Stimulated activated CD8-positive, alpha-beta memory T cell treated with anti-CD3 and anti-CD28 coated beads, Interleukin-7, amount 100 ng/mL, for 48 hours (primary cell): ENCODE data around the gene CXCL14.
"Not testable (repeated sequence)": the region's sequence is repeated elsewhere in the genome, so short reads cannot be mapped to it uniquely, and the experiment has no call there.

ENCODE experiments used
- DNase-seq, 2 donors: peaks; one replicate each; pipeline ENCODE4 v3.0.0-alpha.2; 2020; ENCODE audit warnings: low read depth in 1 of 2; ENCODE audit errors: extremely low read depth in 1 of 2

The CXCL14 gene

DNA sequence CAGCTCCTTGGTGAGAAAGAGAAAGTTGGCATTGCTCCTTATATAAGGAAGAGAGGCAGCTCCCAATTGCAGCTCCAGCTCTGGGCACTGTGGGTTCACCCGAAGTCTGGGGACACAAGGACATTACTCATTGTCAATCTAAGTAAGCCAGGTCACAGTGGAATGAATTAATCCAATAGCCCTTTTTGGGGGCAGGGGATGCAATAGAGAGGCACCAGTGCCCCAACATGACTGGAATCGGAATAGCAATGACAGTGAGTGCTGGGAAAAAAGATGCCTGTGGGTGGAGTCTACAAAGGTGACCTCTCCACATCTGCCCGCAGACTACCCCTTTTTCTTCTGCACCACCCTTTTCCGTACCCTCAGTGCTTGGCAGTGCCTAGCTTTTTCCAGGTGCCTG lies 31.9 kb downstream of the CXCL14 start:
- no peak for DNase-seq

DNA sequence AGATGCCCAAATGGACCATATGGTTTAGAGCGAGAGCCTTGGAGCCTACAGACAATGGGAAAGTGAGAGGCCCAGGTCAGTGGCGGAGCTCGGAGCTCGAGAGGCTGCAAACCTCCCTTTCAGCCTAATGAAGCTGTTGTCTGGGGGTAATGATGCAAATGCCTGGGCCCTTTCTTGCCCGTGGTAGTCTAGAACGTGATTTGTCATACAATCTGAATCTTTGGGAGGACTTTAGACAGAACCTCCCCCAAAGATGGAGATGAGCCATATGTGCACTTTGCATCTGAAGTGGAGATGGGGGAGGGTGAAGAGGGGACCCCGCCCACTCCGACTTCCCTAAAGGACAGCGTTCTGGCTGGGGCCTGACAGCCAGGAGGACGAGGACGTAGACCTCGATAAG lies 32.7 kb downstream of the CXCL14 start:
- DNase-seq = no peak

DNA sequence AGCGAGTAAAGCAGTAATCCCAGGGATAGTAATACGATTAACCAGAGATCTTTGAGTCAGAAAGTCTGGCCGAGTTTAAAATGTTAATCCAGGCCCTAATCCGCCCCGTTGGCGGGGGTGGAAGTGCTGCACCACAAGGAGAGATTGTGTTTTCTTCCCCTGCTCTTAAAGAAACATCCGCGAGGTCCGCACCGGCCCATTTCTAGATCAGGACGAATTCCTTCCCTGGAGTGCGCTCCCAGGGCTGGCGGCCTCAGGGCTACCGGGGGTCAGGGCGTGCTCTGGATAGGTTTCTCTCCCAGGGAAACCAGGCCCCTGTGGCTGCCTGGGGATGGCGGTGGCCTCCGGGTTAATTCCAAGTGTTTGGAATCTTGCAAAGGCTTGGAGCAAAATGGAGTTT lies 33.7 kb downstream of the CXCL14 start:
- no peak for DNase-seq

DNA sequence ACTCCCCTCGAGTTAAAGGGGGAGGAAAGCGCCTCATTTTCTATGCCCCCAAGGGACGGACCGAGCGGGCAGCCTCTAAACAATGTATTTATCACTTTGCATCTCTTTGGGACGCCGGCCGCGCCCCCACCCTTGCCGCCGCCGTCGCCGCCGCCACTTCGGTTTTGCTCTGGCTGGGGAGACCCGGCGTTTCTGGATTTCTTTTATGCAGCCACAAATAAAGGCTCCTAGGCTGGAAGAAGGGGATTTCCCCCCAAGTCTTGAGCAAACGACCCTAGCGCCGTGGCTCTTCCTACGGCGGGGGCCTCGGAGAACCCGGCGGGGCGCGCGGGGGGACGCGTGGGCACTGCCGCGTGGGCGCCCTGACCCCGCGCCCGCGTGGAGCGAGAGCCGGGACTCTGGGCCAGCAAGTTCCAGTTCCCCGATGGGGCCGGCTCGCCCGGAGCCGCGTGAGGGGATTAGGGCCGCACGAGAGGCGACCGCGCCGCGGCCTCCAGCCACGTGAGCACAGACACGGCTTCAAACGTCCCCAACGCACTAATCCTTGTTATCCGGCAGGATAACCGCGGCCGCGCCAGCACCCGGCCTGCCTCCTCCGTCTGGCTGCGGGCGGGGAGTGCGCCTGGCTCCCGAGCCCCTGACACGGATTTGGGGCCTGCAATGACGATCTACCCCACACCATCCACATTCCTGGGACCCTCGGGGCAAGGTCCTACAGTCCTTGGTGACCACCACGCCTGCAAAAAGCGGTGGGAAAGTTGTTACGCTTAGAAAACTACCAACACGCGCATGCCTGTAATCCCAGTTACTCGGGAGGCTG lies 35.1 kb downstream of the CXCL14 start:
- DNase-seq = no peak

DNA sequence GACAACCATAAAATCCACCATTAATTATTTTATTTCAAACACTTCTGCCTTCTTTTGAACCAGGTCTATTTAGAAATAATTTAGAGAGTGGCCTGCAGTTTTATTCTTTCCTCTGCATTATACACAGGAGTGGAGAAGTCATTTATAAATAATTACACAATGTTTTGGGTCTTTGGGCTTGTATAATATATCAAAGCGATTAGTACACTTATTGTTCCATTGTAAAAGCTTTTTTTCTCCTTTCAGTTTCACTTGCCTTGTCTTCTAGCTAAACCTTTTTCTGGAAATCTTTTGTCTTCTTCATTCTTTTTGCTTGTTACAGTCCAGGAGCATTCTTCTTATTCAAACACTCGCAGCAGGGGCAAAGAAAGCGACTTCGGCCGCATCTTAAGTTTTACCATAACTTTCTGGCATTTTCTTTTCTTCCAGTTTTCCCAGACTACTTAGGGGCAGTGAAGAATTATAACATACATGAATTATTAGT lies 35.7 kb downstream of the CXCL14 start:
- DNase-seq = no peak

DNA sequence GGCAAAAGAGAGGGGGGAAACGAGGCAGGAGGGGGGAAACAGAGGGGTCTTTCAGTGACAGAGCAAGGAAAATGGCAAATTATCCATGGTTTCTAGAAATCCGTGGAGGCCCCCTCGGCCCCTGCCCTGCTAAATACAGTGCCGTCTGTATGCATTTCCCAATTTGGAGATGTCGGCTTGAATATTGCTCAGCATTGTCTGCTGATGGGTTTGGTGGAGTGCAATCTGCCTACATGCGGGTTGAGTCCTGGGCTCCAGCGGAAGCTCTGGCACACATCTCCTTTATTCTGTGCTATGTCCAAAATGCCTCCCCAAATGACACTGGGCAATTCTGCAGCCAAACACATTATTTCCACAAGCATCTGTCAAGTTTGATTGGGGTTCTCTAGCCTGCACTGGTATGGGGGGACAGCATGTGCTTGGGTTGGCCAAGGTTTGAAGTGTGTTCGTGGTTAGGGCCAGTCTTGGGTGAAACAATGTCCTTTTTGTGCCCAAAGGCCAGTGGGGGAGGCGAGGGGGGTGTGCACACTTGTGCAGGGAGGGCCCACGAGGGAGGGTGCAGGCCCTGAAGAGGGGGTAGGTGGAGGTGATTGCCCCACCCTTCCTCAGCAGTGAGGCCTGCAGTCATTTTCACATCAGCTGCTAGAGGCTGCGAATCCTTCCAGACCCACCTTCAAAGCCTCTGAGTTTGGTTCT lies 36.8 kb downstream of the CXCL14 start:
- DNase-seq = no peak

DNA sequence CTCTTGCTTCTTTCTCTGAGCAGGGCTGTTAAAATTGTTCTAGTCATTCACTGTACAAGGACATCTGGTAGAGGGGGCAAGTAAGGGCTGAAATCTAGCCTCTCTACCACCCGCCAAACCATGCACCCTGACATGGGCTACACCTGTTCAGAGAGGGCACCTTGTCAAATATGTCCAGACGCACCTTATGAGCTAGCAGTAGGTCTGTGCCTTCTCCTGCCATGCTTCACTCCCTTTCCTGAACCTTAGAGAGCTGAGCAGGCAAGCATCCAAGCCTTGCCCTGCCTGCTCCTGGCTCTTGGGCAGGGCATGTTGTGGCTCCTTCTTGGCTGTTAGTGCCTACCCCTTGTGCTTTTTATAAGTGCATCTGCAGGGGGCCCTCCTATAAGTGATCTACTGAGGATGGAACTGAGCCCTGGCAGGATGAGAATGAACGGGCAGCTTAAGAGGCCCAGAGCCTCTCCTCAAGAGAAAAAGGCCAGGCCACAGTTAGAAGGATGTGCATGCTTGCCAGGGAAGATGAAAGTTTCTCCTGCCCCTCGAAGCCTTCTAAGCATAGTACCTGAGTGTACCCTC lies 39.3 kb downstream of the CXCL14 start:
- no peak for DNase-seq

DNA sequence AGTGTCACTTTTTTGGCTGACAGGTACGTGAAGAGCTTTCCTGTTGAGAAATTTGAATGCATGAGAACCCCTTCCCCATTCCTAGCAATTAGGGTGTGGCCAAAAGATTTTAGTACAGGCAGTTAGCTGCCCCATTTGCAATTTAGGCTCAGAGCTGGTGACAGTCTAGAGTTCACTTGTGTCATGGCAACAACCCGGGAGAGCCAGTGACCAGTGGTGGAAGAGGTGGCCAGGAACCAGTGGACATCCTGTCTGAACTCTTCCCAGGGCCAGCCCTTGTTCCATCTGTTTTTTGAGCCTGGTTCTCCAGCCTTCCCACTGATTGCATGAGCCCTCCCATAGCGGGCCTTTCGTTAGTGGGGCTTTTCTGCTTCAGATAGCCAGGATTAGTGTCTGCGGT lies 40.5 kb downstream of the CXCL14 start:
- no peak for DNase-seq

DNA sequence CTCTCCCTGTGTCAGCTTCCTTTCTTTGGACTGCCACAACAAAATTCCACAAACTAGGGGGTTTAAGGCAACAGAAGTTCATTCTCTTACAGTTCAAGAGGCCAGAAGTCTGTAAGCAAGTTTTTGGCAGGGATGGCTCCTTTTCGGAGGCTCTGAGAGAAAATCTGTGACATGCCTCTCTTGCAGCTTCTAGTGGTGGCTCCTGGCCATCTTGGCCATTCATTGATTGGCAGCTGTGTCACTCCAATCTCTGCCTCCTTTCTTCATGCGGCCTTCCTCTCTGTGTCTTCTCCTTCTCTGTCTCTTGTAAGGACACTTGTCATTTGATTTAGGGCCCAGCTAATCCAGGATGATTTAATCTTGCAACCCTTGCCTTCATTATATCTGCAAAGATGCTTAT lies 41.0 kb downstream of the CXCL14 start:
- DNase-seq = no peak

DNA sequence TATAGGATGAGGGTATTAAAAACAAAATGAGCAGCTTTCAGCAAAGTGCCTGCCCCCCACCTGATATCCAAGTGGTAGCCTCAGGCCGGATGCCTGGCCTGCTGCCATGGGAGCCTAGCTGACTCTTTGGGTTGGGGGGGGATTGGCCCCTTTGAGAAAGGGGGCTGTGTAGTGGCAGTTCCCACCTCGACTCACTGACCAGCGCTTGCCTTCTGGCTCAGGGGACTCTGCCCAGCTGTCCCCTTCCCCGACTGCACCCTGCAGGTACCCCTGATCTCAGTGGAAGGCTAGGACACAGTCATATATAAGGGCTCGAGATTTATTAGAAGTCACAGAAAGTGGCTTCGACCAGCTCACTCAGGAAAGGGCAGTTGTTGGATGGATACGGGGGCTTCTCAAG lies 41.5 kb downstream of the CXCL14 start:
- DNase-seq = no peak

DNA sequence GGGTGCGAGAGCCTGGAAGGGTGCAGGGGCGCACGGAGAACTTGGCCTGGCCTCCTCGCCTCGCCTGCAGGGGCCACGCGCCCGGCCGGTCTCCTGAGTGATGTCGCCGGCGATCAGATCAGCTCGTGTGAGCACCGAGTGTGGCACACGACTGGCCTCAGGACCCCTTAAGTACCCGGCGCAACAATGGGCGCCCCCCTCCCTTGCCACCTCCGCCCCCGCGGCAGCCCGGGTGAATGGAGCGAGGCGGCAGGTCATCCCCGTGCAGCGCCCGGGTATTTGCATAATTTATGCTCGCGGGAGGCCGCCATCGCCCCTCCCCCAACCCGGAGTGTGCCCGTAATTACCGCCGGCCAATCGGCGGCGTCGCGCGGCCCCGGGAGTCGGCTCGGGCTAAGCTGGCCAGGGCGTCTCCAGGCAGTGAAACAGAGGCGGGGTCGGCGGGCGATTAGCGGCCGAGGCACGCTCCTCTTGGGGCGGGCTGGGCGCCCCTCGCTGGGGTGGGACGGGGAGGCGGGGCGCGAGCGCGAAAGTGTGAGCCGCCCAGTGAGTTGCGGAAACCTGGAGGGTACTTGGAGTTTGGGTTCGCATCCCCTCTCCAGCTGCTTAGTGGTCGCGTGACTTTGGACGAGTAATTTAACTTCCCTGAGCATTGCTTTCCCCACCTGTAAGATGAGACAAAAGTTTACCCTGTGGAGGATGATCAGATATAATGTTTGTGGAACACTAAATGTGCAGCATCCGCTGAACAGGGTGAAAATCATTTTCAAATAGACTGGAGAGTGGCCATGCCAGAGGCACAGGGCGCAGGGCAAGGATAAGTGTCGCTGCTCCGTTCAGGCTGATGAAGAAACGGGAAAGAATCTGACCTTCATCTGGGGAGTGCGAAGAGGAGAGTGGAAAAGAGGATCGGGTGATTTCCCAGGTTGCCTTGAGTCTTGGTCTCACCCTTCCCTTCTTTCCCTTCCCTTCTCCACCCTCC lies 42.7 kb downstream of the CXCL14 start, which contains the start of gene NEUROG1:
Gene NEUROG1 (minus strand): TSS at position 145 of the 982 bp plus-strand sequence. CDS start 274 bp downstream, outside the sequence.
- DNase-seq = no peak

DNA sequence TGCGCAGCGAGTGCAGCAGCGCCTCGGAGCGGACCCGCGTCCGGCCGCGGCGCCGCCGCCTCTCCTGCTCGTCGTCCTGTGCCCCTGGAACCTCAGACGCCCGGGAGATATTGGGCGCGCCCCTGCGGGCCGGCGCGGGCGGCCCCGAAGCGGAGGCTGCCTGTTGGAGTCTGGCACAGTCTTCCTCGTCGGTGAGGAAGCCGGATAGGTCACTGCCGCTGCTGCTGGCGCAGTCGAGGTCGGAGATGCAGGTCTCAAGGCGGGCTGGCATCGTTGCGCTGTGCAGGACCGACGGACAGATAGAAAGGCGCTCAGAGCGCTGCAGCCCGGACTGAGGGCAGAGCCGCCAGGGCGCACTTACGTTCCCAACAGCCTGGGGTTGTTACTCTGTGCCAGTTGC lies 43.4 kb downstream of the CXCL14 start:
- DNase-seq = no peak

DNA sequence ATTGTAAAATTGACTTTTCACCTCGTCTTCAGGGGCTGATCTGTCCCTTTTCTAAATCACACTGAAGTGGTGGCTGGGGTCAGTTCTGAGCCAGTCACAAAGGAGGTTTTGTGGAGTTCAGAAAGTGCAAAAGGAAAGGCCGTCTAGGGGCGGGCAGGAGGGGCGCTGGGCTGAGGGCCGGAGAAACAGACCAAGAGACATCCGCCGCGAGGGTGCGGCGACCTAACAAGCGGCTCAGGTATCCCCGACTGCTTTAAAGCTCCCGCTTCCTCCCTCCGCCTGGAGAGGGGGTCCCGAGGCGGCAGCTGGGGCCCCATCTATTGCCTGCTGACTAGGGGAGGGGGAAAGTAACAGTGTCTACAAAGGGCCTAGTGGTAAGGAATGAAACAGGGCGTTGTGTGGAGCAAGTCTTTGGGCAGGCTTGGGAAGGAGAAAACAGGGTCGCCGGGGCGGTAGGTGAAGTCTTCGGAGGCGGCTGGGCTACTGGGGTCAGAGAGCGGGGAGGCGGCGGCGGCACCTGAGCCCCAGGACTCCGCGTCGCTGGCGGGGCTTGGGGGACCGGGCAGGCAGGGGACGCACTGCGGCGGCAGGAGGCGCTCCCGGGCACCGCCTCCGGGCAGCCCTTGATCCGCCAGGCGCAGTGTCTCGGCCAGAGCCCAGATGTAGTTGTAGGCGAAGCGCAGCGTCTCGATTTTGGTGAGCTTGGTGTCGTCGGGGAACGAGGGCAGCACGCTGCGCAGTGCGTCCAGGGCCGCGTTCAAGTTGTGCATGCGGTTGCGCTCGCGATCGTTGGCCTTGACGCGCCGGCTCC lies 44.0 kb downstream of the CXCL14 start:
- DNase-seq = no peak

DNA sequence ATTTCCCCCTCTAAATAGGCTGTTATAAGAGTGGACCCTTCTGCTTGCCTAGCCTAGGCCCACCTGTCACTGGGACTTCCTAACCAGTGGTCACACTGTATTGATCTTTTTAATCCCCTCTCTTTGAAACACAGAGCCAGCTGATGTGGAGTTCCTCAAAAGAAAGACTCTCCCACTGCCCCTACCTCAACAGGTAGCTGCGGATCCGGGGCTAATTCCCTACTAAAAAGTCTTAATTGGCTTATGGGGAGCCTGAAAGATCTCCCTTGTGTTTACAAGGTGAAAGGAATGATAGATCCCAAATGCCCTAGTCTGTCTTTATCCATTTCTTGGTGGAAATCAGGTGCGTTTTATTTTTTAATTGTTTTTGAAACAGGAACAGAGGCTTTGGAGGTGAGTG lies 45.0 kb downstream of the CXCL14 start:
- DNase-seq = no peak

DNA sequence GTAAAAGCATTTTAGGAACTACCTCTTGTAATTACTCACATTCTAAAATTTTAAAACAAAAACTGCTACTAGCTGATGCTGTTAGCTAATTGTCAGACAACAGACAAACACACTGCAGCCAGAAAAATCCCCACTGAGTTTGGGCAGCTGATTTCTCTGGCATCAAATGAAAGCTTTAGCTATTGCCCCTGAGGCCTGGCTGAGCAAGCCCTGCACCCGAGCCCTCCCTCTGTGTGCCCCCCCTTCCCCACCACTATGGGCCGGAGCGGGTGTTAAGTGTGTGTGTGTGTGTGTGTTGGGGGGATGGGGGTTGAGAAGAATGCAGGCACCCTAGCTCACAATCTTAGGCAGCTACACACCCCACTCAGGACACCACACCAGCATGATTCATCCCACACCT lies 45.5 kb downstream of the CXCL14 start:
- no peak for DNase-seq

DNA sequence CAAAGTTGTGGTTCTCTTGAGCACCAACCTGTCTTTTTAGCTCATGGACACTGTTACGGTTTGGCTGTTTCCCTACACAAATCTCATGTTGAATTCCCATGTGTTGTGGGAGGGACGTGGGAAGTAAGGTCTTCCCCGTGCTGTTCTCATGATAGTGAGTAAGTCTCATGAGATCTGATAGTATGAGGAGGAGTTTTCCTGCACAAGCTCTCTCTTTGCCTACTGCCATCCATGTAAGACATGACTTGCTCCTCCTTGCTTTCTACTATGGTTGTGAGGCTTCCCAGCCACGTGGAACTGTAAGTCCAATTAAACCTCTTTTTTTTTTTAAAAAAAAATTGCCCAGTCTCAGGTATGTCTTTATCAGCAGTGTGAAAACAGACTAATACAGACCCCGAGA lies 49.2 kb downstream of the CXCL14 start:
- DNase-seq = not testable (repeated sequence)

DNA sequence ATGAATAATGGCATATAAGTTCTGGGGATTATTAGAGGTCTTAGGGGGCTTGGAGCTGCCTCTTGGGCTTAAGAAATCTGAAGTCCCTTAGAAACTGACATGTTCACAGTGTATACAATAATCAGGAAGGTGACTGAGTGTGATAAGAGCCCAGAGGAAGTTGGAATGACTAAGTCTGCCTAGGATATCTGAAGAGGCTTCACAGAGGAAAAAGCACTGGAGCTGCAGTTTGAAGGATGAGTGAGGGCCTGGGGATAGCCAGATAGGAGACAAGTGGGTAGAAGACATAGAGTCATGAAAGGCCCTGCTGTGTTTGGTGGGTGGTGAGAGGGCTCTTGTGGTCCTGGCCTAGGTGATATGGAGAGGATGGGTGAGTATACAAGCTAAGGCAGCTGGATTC lies 51.9 kb downstream of the CXCL14 start:
- DNase-seq = no peak

DNA sequence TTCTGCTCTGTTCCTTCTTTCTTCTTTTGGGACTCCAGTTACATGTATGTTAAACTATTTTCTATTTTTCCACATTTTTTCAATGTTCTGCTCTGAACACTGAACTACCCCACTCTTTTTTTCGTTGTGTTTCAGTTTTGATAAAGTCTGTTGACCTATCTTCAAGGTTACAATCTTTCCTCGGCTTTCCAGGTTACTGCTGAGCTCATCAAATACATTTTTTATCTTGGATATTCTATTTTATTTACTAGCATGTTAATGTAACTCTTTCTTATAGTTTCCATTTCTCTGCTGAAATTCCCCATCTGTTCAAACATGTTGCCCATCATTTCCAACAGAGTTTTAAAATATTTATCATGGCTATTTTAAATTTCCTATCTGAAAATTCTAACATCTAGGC lies 56.8 kb downstream of the CXCL14 start:
- no peak for DNase-seq
